ENCODE results near the gene ANKRD9.
"Not testable (repeated sequence)": the region's sequence is repeated elsewhere in the genome, so short reads cannot be mapped to it uniquely, and the experiment has no call there.

Gene ANKRD9

GRCh38 chr14:102538602-102539543, 29.3 kb upstream of the ANKRD9 start:
- DNase-seq (ENCODE audit: low read depth in 2 of 3, low spot score in 1 of 3) = no peak

- no peak for DNase-seq (ENCODE audit: low read depth in 2 of 3, low spot score in 1 of 3)
These were observed 28.5 kb upstream of the ANKRD9 start for GRCh38 chr14:102537981-102538601.

GRCh38 chr14:102532204-102532658, 22.7 kb upstream of the ANKRD9 start:
- no peak for DNase-seq (ENCODE audit: low read depth in 2 of 3, low spot score in 1 of 3)

- DNase-seq (ENCODE audit: low read depth in 2 of 3, low spot score in 1 of 3) = no peak
These were observed 21.4 kb upstream of the ANKRD9 start for GRCh38 chr14:102530828-102531478.

GRCh38 chr14:102528431-102529170, 19.0 kb upstream of the ANKRD9 start:
- no peak for DNase-seq (ENCODE audit: low read depth in 2 of 3, low spot score in 1 of 3)

GRCh38 chr14:102525929-102526497, 16.4 kb upstream of the ANKRD9 start:
- no peak for DNase-seq (ENCODE audit: low read depth in 2 of 3, low spot score in 1 of 3)

GRCh38 chr14:102525219-102525928, 15.8 kb upstream of the ANKRD9 start:
- DNase-seq (ENCODE audit: low read depth in 2 of 3, low spot score in 1 of 3) = peak in 1 of 3 donors; percentile 37

GRCh38 chr14:102524451-102525218, 15.1 kb upstream of the ANKRD9 start:
- DNase-seq (ENCODE audit: low read depth in 2 of 3, low spot score in 1 of 3) = peak; percentile 94 to 99 (median 96)

GRCh38 chr14:102523569-102524450, 14.2 kb upstream of the ANKRD9 start:
- no peak for DNase-seq (ENCODE audit: low read depth in 2 of 3, low spot score in 1 of 3)

- DNase-seq (ENCODE audit: low read depth in 2 of 3, low spot score in 1 of 3) = no peak
These were observed 13.6 kb upstream of the ANKRD9 start for GRCh38 chr14:102523200-102523568.

- DNase-seq (ENCODE audit: low read depth in 2 of 3, low spot score in 1 of 3) = not testable (repeated sequence)
These were observed 10.1 kb upstream of the ANKRD9 start for GRCh38 chr14:102519709-102520108.

- no peak for DNase-seq (ENCODE audit: low read depth in 2 of 3, low spot score in 1 of 3)
These were observed 8.6 kb upstream of the ANKRD9 start for GRCh38 chr14:102518063-102518648.

GRCh38 chr14:102517392-102518062, 8.0 kb upstream of the ANKRD9 start:
- DNase-seq (ENCODE audit: low read depth in 2 of 3, low spot score in 1 of 3) = no peak

GRCh38 chr14:102516531-102517391, 7.2 kb upstream of the ANKRD9 start:
- DNase-seq (ENCODE audit: low read depth in 2 of 3, low spot score in 1 of 3) = peak in 2 of 3 donors; percentile 46 to 56

- DNase-seq (ENCODE audit: low read depth in 2 of 3, low spot score in 1 of 3) = no peak
These were observed 5.6 kb upstream of the ANKRD9 start for GRCh38 chr14:102514987-102515733.

All from stimulated activated CD4-positive, alpha-beta T cell treated with anti-CD3 and anti-CD28 coated beads, Interleukin-12 subunit alpha, Interleukin-12 subunit beta, amount 100 ng/mL, for 48 hours (primary cell).